CD4-positive, alpha-beta T cell treated with Interleukin-10 for 1 hour (primary cell): ENCODE data around the gene AMBN.
"Not testable (repeated sequence)": the region's sequence is repeated elsewhere in the genome, so short reads cannot be mapped to it uniquely, and the experiment has no call there.

Experiments
- DNase-seq: peaks from one replicate; pipeline ENCODE4 v3.0.0-alpha.2; 2020

AMBN gene

GRCh38 chr4:70613306-70614183 is 21.5 kb downstream of the AMBN start:
- no peak for DNase-seq

- DNase-seq = no peak
These were observed 22.1 kb downstream of the AMBN start for GRCh38 chr4:70614184-70614555.

- no peak for DNase-seq
These were observed 27.2 kb downstream of the AMBN start for GRCh38 chr4:70619288-70619687.

- DNase-seq = no peak
These were observed 27.7 kb downstream of the AMBN start for GRCh38 chr4:70619778-70620177.

GRCh38 chr4:70623323-70623722 is 31.3 kb downstream of the AMBN start:
- no peak for DNase-seq

GRCh38 chr4:70624226-70624793 is 32.3 kb downstream of the AMBN start:
- no peak for DNase-seq

- no peak for DNase-seq
These were observed 35.6 kb downstream of the AMBN start for GRCh38 chr4:70627620-70628019.

- no peak for DNase-seq
These were observed 36.4 kb downstream of the AMBN start, which contains the start of gene ENAM for GRCh38 chr4:70628444-70628843. Gene ENAM (plus strand): TSS chr4:70628744. CDS start chr4:70629501, 757 bp downstream.

GRCh38 chr4:70629469-70630090 is 37.5 kb downstream of the AMBN start:
- no peak for DNase-seq

- DNase-seq = no peak
These were observed 38.1 kb downstream of the AMBN start for GRCh38 chr4:70630162-70630561.

GRCh38 chr4:70632028-70632427 is 40.0 kb downstream of the AMBN start:
- no peak for DNase-seq

GRCh38 chr4:70634482-70634881 is 42.4 kb downstream of the AMBN start:
- no peak for DNase-seq

- DNase-seq = no peak
These were observed 45.3 kb downstream of the AMBN start for GRCh38 chr4:70637239-70637913.

- DNase-seq = no peak
These were observed 48.1 kb downstream of the AMBN start for GRCh38 chr4:70640192-70640591.

- DNase-seq = not testable (repeated sequence)
These were observed 58.7 kb downstream of the AMBN start for GRCh38 chr4:70650741-70651140.

- DNase-seq = peak; percentile 51
These were observed 59.9 kb downstream of the AMBN start for GRCh38 chr4:70651864-70652506.

GRCh38 chr4:70654605-70655011 is 62.6 kb downstream of the AMBN start:
- no peak for DNase-seq
